HEK293 (cell line): Measurements from ENCODE around the gene OLIG1.

Experiments used
- CTCF ChIA-PET: fragments of 350-600 bp; formaldehyde crosslinking; extraction: SDS; loops from one replicate; lab custom pipeline; 2021; ENCODE audit warnings: antibody characterized with exemption; lab: Yijun Ruan, JAX
- POLR2A ChIA-PET: fragments of 300-600 bp; formaldehyde crosslinking; extraction: SDS; loops from one replicate; lab custom pipeline; 2020; ENCODE audit warnings: antibody characterized with exemption, inconsistent platforms; lab: Yijun Ruan, JAX
- H3K27ac ChIP-seq: fragments of 200-500 bp; sonication (Bioruptor generic); 2 replicates; pipeline ENCODE4 v1.5.1; 2014; ENCODE audit warnings: low read depth, low read length, control low read depth, inconsistent platforms; ENCODE audit errors: extremely low read depth
- H3K36me3 ChIP-seq, 2 experiments: fragments of 200-500 bp in 1 of 2; sonication (Bioruptor generic) in 1 of 2; 1 replicate in 1 of 2; 2 replicates in 1 of 2; pipeline ENCODE4 v1.5.1; 2014 to 2017; ENCODE audit warnings: inconsistent platforms in 2 of 2, low read length in 2 of 2; ENCODE audit not compliant: control insufficient read depth in 2 of 2, insufficient read depth in 1 of 2
- H3K4me1 ChIP-seq: fragments of 200-500 bp; sonication (Bioruptor generic); 2 replicates; pipeline ENCODE4 v1.5.1; 2014; ENCODE audit warnings: mild to moderate bottlenecking, low read length, inconsistent platforms; ENCODE audit not compliant: control insufficient read depth, insufficient read depth
- H3K4me3 ChIP-seq: 2 replicates; pipeline ENCODE4 v1.5.1; 2011; ENCODE audit warnings: low read depth, mild to moderate bottlenecking, control low read depth, low read length, moderate library complexity
- H3K9me3 ChIP-seq: fragments of 200-500 bp; sonication (Bioruptor generic); 2 replicates; pipeline ENCODE4 v1.5.1; 2014; ENCODE audit warnings: low read depth, low read length, inconsistent platforms; ENCODE audit not compliant: control insufficient read depth, insufficient read depth
- GLIS1 ChIP-seq: fragments of 450-650 bp; formaldehyde crosslinking; IDR thresholded peaks from 2 replicates; pipeline ENCODE4 v1.5.1; 2016; ENCODE audit warnings: missing biosample characterization, missing genetic modification characterization
- HOXC10 ChIP-seq: sonication (generic); formaldehyde crosslinking; IDR thresholded peaks from 2 replicates; pipeline ENCODE4 v1.8.1; 2023; ENCODE audit warnings: mild to moderate bottlenecking, missing genetic modification reagents
- MEIS1 ChIP-seq: sonication (generic); formaldehyde crosslinking; IDR thresholded peaks from 2 replicates; pipeline ENCODE4 v1.8.1; 2022; ENCODE audit warnings: missing genetic modification reagents, mild to moderate bottlenecking, borderline replicate concordance
- MZF1 ChIP-seq: fragments of 450-650 bp; formaldehyde crosslinking; IDR thresholded peaks from 2 replicates; pipeline ENCODE4 v1.5.1; 2017; ENCODE audit warnings: missing biosample characterization, missing genetic modification characterization, borderline replicate concordance
- SETDB1 ChIP-seq: IDR thresholded peaks from one replicate; pipeline ENCODE4 v1.6.1; 2017; ENCODE audit warnings: mild to moderate bottlenecking, low read length, moderate library complexity, mixed read lengths; ENCODE audit not compliant: insufficient read length
- WT1 ChIP-seq: fragments of 450-650 bp; formaldehyde crosslinking; IDR thresholded peaks from 2 replicates; pipeline ENCODE4 v1.5.1; 2016; ENCODE audit warnings: missing biosample characterization, missing genetic modification characterization
- ZBTB1 ChIP-seq: fragments of 450-650 bp; formaldehyde crosslinking; IDR thresholded peaks from 2 replicates; pipeline ENCODE4 v1.5.1; 2016; ENCODE audit warnings: missing biosample characterization, missing genetic modification characterization
- ZBTB8A ChIP-seq: fragments of 450-650 bp; formaldehyde crosslinking; IDR thresholded peaks from 2 replicates; pipeline ENCODE4 v1.5.1; 2016; ENCODE audit warnings: missing biosample characterization, missing genetic modification characterization
- ZNF157 ChIP-seq: fragments of 450-650 bp; formaldehyde crosslinking; IDR thresholded peaks from 2 replicates; pipeline ENCODE4 v1.5.1; 2016; ENCODE audit warnings: missing biosample characterization, missing genetic modification characterization
- ZNF19 ChIP-seq: fragments of 450-650 bp; formaldehyde crosslinking; IDR thresholded peaks from 2 replicates; pipeline ENCODE4; 2016; ENCODE audit warnings: missing biosample characterization, missing genetic modification characterization, low read depth
- ZNF324 ChIP-seq: fragments of 450-650 bp; formaldehyde crosslinking; IDR thresholded peaks from 2 replicates; pipeline ENCODE4 v1.5.1; 2016; ENCODE audit warnings: missing biosample characterization, missing genetic modification characterization
- ZNF555 ChIP-seq: fragments of 450-650 bp; formaldehyde crosslinking; conservative IDR thresholded peaks from 2 replicates; pipeline ENCODE4 v1.5.1; 2017; ENCODE audit warnings: missing biosample characterization, mild to moderate bottlenecking, missing genetic modification characterization, inconsistent platforms
- ZNF670 ChIP-seq: fragments of 450-650 bp; formaldehyde crosslinking; IDR thresholded peaks from 2 replicates; pipeline ENCODE4 v1.5.1; 2016; ENCODE audit warnings: missing biosample characterization, missing genetic modification characterization, low read depth
- TF ChIP-seq, protein P1 (sequence below): fragments of 450-650 bp; formaldehyde crosslinking; IDR thresholded peaks from 2 replicates; pipeline ENCODE4 v1.5.1; 2016; ENCODE audit warnings: missing biosample characterization, missing genetic modification characterization
- TF ChIP-seq, protein P2 (sequence below): fragments of 450-650 bp; formaldehyde crosslinking; IDR thresholded peaks from 2 replicates; pipeline ENCODE4 v1.5.1; 2016; ENCODE audit warnings: missing biosample characterization, missing genetic modification characterization
- TF ChIP-seq, protein P3 (sequence below): fragments of 450-650 bp; formaldehyde crosslinking; IDR thresholded peaks from 2 replicates; pipeline ENCODE4 v1.5.1; 2017; ENCODE audit warnings: missing biosample characterization, mild to moderate bottlenecking, missing genetic modification characterization, moderate library complexity
- TF ChIP-seq, protein P4 (sequence below): fragments of 450-650 bp; formaldehyde crosslinking; conservative IDR thresholded peaks from 2 replicates; pipeline ENCODE4 v1.5.1; 2016; ENCODE audit warnings: low read depth, missing biosample characterization, missing genetic modification characterization
- TF ChIP-seq, protein P5 (sequence below): fragments of 450-650 bp; formaldehyde crosslinking; IDR thresholded peaks from 2 replicates; pipeline ENCODE4 v1.5.1; 2017; ENCODE audit warnings: missing biosample characterization, missing genetic modification characterization
- TF ChIP-seq, protein P6 (sequence below): IDR thresholded peaks from 2 replicates; pipeline ENCODE4 v1.6.1; 2011; ENCODE audit warnings: mild to moderate bottlenecking, low read depth, low read length, borderline replicate concordance

OLIG1 gene

DNA sequence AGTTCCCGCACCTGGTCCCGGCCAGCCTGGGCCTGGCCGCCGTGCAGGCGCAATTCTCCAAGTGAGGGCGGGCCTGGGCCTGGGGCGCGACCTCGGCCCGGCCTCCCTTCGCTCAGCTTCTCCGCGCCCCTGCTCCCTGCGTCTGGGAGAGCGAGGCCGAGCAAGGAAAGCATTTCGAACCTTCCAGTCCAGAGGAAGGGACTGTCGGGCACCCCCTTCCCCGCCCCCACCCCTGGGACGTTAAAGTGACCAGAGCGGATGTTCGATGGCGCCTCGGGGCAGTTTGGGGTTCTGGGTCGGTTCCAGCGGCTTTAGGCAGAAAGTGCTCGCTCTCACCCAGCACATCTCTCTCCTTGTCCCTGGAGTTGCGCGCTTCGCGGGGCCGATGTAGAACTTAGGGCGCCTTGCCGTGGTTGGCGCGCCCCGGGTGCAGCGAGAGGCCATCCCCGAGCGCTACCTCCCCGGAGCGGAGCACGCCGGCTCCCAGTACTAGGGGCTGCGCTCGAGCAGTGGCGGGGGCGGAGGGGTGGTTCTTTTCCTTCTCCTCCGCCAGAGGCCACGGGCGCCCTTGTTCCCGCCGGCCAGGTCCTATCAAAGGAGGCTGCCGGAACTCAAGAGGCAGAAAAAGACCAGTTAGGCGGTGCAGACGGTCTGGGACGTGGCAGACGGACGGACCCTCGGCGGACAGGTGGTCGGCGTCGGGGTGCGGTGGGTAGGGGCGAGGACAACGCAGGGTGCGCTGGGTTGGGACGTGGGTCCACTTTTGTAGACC is 1.2 kb downstream of the OLIG1 start:
- TF ChIP-seq, protein P1, sequence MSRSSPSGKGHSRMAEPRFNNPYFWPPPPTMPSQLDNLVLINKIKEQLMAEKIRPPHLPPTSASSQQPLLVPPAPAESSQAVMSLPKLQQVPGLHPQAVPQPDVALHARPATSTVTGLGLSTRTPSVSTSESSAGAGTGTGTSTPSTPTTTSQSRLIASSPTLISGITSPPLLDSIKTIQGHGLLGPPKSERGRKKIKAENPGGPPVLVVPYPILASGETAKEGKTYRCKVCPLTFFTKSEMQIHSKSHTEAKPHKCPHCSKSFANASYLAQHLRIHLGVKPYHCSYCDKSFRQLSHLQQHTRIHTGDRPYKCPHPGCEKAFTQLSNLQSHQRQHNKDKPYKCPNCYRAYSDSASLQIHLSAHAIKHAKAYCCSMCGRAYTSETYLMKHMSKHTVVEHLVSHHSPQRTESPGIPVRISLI (tag by site-specific recombination): no peak
- TF ChIP-seq ZNF19 (tag by site-specific recombination) (no peak), SETDB1 (no peak), ZNF324 (tag by site-specific recombination) (no peak), ZNF555 (tag by site-specific recombination) (no peak), GLIS1 (no peak), HOXC10 (CRISPR knock-in tag) (no peak), ZNF670 (tag by site-specific recombination) (no peak), ZNF157 (no peak), ZBTB8A (tag by site-specific recombination) (no peak), MEIS1 (CRISPR knock-in tag) (no peak), ZBTB1 (tag by site-specific recombination) (no peak), WT1 (tag by site-specific recombination) (no peak), MZF1 (no peak)
- TF ChIP-seq, protein P2, sequence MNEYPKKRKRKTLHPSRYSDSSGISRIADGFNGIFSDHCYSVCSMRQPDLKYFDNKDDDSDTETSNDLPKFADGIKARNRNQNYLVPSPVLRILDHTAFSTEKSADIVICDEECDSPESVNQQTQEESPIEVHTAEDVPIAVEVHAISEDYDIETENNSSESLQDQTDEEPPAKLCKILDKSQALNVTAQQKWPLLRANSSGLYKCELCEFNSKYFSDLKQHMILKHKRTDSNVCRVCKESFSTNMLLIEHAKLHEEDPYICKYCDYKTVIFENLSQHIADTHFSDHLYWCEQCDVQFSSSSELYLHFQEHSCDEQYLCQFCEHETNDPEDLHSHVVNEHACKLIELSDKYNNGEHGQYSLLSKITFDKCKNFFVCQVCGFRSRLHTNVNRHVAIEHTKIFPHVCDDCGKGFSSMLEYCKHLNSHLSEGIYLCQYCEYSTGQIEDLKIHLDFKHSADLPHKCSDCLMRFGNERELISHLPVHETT (tag by site-specific recombination): no peak
- TF ChIP-seq, protein P3, sequence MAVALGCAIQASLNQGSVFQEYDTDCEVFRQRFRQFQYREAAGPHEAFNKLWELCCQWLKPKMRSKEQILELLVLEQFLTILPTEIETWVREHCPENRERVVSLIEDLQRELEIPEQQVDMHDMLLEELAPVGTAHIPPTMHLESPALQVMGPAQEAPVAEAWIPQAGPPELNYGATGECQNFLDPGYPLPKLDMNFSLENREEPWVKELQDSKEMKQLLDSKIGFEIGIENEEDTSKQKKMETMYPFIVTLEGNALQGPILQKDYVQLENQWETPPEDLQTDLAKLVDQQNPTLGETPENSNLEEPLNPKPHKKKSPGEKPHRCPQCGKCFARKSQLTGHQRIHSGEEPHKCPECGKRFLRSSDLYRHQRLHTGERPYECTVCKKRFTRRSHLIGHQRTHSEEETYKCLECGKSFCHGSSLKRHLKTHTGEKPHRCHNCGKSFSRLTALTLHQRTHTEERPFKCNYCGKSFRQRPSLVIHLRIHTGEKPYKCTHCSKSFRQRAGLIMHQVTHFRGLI (tag by site-specific recombination): no peak
- TF ChIP-seq, protein P4, sequence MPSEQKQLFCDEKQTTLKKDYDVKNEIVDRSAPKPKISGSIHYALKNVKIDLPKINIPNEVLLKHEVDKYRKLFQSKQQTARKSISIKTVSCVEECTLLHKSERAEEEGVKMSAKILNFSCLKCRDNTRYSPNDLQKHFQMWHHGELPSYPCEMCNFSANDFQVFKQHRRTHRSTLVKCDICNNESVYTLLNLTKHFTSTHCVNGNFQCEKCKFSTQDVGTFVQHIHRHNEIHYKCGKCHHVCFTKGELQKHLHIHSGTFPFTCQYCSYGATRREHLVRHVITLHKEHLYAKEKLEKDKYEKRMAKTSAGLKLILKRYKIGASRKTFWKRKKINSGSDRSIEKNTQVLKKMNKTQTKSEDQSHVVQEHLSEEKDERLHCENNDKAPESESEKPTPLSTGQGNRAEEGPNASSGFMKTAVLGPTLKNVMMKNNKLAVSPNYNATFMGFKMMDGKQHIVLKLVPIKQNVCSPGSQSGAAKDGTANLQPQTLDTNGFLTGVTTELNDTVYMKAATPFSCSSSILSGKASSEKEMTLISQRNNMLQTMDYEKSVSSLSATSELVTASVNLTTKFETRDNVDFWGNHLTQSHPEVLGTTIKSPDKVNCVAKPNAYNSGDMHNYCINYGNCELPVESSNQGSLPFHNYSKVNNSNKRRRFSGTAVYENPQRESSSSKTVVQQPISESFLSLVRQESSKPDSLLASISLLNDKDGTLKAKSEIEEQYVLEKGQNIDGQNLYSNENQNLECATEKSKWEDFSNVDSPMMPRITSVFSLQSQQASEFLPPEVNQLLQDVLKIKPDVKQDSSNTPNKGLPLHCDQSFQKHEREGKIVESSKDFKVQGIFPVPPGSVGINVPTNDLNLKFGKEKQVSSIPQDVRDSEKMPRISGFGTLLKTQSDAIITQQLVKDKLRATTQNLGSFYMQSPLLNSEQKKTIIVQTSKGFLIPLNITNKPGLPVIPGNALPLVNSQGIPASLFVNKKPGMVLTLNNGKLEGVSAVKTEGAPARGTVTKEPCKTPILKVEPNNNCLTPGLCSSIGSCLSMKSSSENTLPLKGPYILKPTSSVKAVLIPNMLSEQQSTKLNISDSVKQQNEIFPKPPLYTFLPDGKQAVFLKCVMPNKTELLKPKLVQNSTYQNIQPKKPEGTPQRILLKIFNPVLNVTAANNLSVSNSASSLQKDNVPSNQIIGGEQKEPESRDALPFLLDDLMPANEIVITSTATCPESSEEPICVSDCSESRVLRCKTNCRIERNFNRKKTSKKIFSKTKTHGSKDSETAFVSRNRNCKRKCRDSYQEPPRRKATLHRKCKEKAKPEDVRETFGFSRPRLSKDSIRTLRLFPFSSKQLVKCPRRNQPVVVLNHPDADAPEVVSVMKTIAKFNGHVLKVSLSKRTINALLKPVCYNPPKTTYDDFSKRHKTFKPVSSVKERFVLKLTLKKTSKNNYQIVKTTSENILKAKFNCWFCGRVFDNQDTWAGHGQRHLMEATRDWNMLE (tag by site-specific recombination): no peak
- TF ChIP-seq, protein P5, sequence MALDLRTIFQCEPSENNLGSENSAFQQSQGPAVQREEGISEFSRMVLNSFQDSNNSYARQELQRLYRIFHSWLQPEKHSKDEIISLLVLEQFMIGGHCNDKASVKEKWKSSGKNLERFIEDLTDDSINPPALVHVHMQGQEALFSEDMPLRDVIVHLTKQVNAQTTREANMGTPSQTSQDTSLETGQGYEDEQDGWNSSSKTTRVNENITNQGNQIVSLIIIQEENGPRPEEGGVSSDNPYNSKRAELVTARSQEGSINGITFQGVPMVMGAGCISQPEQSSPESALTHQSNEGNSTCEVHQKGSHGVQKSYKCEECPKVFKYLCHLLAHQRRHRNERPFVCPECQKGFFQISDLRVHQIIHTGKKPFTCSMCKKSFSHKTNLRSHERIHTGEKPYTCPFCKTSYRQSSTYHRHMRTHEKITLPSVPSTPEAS (tag by site-specific recombination): no peak
- TF ChIP-seq, protein P6, sequence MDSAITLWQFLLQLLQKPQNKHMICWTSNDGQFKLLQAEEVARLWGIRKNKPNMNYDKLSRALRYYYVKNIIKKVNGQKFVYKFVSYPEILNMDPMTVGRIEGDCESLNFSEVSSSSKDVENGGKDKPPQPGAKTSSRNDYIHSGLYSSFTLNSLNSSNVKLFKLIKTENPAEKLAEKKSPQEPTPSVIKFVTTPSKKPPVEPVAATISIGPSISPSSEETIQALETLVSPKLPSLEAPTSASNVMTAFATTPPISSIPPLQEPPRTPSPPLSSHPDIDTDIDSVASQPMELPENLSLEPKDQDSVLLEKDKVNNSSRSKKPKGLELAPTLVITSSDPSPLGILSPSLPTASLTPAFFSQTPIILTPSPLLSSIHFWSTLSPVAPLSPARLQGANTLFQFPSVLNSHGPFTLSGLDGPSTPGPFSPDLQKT: no peak
- Histone ChIP-seq H3K36me3 (no peaks in the 10 kb centered on the region), H3K9me3 (no peaks in the 10 kb centered on the region), H3K4me1 (peaks cover 4% of the 10 kb centered on the region; the same call in 1 of the 2 replicates), H3K27ac (peak overlapping the region; percentile 17; the same call in 1 of the 2 replicates), H3K4me3 (peak overlapping the region; percentile 49)
- CTCF ChIA-PET: interaction anchor here (0.5 to 0.6 kb wide), 2 partner anchors 45 to 82 kb away, joined by 3 read pairs; no protein-coding TSS in a partner anchor
- POLR2A ChIA-PET: interaction anchor here (0.6 to 1.0 kb wide), 3 partner anchors 10 to 46 kb away, joined by 4 read pairs; partner anchors contain the start of gene OLIG2
